GM23248 (cell line): ENCODE measurements around the gene VARS2.

Experiments used
- EZH2 ChIP-seq: fragments of 200-600 bp; sonication (generic); IDR thresholded peaks from 2 replicates; pipeline ENCODE4 v1.6.1; 2018; ENCODE audit warnings: antibody characterized with exemption, mild to moderate bottlenecking; ENCODE audit not compliant: insufficient read depth, poor library complexity, severe bottlenecking
- EZH2phosphoT487 ChIP-seq: fragments of 200-600 bp; sonication (generic); IDR thresholded peaks from 2 replicates; pipeline ENCODE4 v1.6.1; 2018; ENCODE audit warnings: antibody characterized with exemption, moderate library complexity, mild to moderate bottlenecking, low read depth; ENCODE audit not compliant: insufficient read depth

DNA sequence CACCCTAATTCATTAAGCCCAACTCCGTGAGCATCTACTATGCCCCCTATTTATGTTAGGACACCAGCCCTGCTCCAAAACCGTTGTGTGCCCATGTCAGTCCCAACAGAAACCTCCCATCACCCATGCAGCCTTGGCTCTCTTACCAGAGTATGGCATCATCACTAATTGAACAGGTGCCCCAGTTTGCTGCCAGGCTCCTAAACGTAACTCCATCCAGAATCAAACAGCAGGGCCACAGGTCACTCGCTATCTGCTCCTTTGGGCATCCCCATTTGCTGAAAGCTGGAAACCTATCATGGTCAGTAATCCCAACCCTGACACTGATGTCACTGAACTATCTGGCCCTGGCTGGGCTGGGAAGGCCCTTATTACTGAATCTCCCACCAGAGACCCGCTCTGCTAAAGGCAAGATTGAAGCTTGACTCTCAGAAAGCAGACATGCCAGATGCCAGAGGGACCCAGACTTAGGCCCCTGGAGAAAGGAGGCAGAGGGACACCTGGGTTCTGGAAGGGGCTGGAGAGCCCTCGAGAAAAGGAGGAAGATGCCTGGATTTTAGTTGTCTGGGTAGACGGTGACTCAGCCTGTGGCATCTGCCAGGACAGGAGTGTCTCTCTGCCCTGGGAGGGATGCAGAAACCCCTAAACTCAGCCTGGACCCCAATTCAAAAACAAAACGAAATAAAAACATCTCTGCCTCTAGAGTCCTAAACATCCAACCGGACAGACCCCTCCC is 40.8 kb downstream of the VARS2 start:
- TF ChIP-seq EZH2, result no peak
- no peak for TF ChIP-seq EZH2phosphoT487
